BJ (cell line): Measurements from ENCODE around the gene ADAMTS17. TPM values are rescaled to one million over a fixed set of nuclear protein-coding genes. Genes with fewer than 3 reads are reported as not detected.

Experiments used
- CTCF ChIA-PET: fragments of 350-600 bp; formaldehyde crosslinking; extraction: SDS; loops from one replicate; lab custom pipeline; 2021; ENCODE audit warnings: antibody characterized with exemption, inconsistent platforms; lab: Yijun Ruan, JAX
- POLR2A ChIA-PET: fragments of 300-600 bp; sonication (Branson Sonifier 250); formaldehyde crosslinking; extraction: SDS; loops from one replicate; lab custom pipeline; 2021; ENCODE audit warnings: antibody characterized with exemption; lab: Charles Lee
- DNase-seq: peaks from one replicate; pipeline ENCODE4 v3.0.0-alpha.2; 2011; ENCODE audit warnings: low read depth
- H3K27me3 ChIP-seq: 2 replicates; pipeline ENCODE4 v1.6.0; 2011; ENCODE audit warnings: low read length; ENCODE audit not compliant: control insufficient read depth, insufficient read depth
- H3K36me3 ChIP-seq: 2 replicates; pipeline ENCODE4 v1.5.1; 2011; ENCODE audit warnings: low read length; ENCODE audit not compliant: control insufficient read depth, insufficient read depth
- H3K4me3 ChIP-seq: 2 replicates; pipeline ENCODE4 v1.5.1; 2011; ENCODE audit warnings: low read depth, mild to moderate bottlenecking, control low read depth, low read length
- polyA plus RNA-seq: library from polyadenylated mRNA; depleted of rRNA; stranded (reverse); fragments of >200 nt; gene quantifications from 2 replicates; pipeline ENCODE4 v1.2.3, GENCODE V29; 2011
- TF ChIP-seq, protein P1 (sequence below): IDR thresholded peaks from 2 replicates; pipeline ENCODE4 v1.5.1; 2011; ENCODE audit warnings: low read depth, mild to moderate bottlenecking, control low read depth, inconsistent platforms, low read length, moderate library complexity; ENCODE audit not compliant: insufficient read depth

Gene ADAMTS17
- polyA plus RNA-seq, 1 experiment, result not detected

DNA sequence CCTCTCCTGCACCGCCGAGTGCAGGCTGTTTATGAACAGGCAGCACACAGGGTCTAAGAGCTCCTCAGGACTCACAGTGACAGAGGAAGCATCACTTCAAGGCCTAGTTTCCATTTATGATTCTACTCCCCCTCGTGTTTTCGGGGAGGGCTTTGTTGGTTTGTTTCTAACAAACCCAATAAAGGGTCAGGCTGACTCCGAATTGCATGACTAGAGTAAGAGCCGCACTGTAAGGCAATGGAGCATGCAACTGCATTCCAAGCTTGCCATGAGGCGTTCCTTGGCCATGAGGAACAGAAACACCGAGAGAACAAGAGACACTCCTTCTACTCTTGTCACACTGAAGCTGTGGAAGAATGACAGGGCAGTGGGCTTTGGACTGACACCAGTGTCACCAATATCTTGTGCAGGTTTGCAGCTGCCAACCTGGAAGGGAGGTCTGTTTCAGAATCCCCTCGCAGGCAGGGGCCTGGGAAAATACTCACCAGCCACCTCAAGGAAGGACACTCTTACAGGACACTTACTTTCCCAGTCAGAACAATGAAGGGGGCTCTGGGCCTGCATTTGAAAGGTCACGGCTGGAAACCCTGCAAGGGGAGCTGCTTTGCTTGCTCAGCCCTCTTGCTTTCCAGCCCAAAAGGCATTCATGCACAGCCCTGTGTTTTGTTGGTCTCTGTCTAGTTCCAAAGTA lies 96.8 kb downstream of the ADAMTS17 start:
- TF ChIP-seq, protein P1, sequence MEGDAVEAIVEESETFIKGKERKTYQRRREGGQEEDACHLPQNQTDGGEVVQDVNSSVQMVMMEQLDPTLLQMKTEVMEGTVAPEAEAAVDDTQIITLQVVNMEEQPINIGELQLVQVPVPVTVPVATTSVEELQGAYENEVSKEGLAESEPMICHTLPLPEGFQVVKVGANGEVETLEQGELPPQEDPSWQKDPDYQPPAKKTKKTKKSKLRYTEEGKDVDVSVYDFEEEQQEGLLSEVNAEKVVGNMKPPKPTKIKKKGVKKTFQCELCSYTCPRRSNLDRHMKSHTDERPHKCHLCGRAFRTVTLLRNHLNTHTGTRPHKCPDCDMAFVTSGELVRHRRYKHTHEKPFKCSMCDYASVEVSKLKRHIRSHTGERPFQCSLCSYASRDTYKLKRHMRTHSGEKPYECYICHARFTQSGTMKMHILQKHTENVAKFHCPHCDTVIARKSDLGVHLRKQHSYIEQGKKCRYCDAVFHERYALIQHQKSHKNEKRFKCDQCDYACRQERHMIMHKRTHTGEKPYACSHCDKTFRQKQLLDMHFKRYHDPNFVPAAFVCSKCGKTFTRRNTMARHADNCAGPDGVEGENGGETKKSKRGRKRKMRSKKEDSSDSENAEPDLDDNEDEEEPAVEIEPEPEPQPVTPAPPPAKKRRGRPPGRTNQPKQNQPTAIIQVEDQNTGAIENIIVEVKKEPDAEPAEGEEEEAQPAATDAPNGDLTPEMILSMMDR, result no peak
- Histone ChIP-seq H3K4me3 (no peak overlapping the region), H3K27me3 (no peaks in the 10 kb centered on the region), H3K36me3 (no peaks in the 10 kb centered on the region)
- POLR2A ChIA-PET, result no interaction called here
- DNase-seq, result no peak
- CTCF ChIA-PET, result interaction anchor here (0.6 kb wide), 1 partner anchor 34 kb away, joined by 4 read pairs; no protein-coding TSS in a partner anchor

- H3K4me3 ChIP-seq, result no peak overlapping the region
- DNase-seq, result no peak
- H3K36me3 ChIP-seq, result no peaks in the 10 kb centered on the region
- CTCF ChIA-PET, result no interaction called here
- H3K27me3 ChIP-seq, result no peaks in the 10 kb centered on the region
- POLR2A ChIA-PET, result no interaction called here
- TF ChIP-seq, protein P1, result no peak
Measured at GRCh38 chr15:100242989-100243388, 98.8 kb downstream of the ADAMTS17 start.

DNA sequence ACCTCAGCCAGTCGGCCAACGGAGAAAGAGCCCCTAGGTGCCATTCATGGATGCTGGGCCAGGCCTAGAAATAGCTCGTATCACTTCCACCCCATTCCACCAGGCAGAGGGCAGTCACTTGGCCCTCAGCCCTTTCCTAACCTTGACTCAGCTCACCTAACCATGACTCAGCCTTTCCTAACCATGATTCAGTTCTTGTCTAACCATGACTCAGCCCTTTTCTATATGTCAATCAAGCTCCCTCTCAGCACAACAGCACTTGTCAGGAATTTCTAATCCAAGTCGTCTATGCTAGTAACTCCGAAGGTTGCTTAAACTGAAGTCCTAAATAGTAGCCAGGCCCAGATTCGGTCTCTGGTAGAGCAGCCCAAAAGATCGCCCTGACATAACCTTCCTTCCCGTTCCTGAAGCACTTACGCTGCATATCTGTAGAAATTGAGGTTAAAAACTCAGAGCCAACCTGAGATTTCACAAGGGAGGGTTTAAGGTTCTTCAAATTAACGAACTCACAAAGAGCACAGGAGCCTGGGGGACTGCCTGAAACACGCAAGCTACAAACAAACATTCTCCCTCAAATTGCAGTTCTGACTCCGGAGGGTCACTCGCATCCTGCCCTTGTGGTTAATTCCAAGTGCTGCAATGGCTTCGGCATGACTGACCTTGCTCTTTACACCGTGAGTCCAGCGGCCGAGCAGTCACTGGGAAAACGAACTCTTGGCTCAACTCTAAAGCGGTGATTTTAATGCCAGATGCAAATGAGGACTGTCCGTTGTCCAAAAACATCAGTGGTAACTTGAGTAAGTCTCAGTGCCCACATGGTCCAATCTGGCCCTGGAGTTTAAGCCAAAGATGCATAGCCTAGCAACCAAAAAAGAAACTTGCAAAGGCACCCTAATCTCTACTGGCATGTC lies 99.9 kb downstream of the ADAMTS17 start:
- Histone ChIP-seq H3K36me3 (no peaks in the 10 kb centered on the region), H3K27me3 (no peaks in the 10 kb centered on the region), H3K4me3 (no peak overlapping the region)
- ChIA-PET CTCF (no interaction called here), POLR2A (no interaction called here)
- TF ChIP-seq, protein P1, result no peak
- no peak for DNase-seq

GRCh38 chr15:100236981-100237720 lies 104.6 kb downstream of the ADAMTS17 start:
- CTCF ChIA-PET, result interaction anchor here (0.8 kb wide), 1 partner anchor 23 kb away, joined by 3 read pairs; no protein-coding TSS in a partner anchor

More at GRCh38 chr15:100236981-100237720, 104.6 kb downstream of the ADAMTS17 start:
- TF ChIP-seq, protein P1, result no peak
- DNase-seq, result no peak
- POLR2A ChIA-PET, result no interaction called here
- Histone ChIP-seq H3K36me3 (no peaks in the 10 kb centered on the region), H3K4me3 (no peak overlapping the region), H3K27me3 (no peaks in the 10 kb centered on the region)
